Karpas-422 (cell line): Measurements from ENCODE around the gene NFATC4. TPM values are rescaled to one million over a fixed set of nuclear protein-coding genes. Genes with fewer than 3 reads are reported as not detected.

ENCODE experiments used
- DNase-seq: peaks from one replicate; pipeline ENCODE4 v3.0.0-alpha.2; 2015
- H2AFZ ChIP-seq: fragments of 200-600 bp; sonication (generic); 2 replicates; pipeline ENCODE4 v1.6.1; 2014; ENCODE audit warnings: antibody characterized with exemption, low read length, mixed read lengths
- H3K27ac ChIP-seq: fragments of 200-600 bp; sonication (generic); 2 replicates; pipeline ENCODE4 v1.5.1; 2014; ENCODE audit warnings: mild to moderate bottlenecking, low read length, moderate library complexity
- H3K27me3 ChIP-seq: fragments of 200-600 bp; sonication (generic); 2 replicates; pipeline ENCODE4 v1.6.1; 2014; ENCODE audit warnings: low read length, mixed read lengths
- H3K36me3 ChIP-seq: fragments of 200-600 bp; sonication (generic); 2 replicates; pipeline ENCODE4 v1.6.1; 2014; ENCODE audit warnings: low read length, mixed read lengths; ENCODE audit not compliant: insufficient read depth
- H3K4me1 ChIP-seq: fragments of 200-600 bp; sonication (generic); 2 replicates; pipeline ENCODE4 v1.6.1; 2014; ENCODE audit warnings: mild to moderate bottlenecking, low read length, mixed read lengths
- H3K4me2 ChIP-seq: fragments of 200-600 bp; sonication (generic); 2 replicates; pipeline ENCODE4 v1.6.1; 2014; ENCODE audit warnings: low read length, low read depth, mild to moderate bottlenecking; ENCODE audit not compliant: poor library complexity, severe bottlenecking
- H3K4me3 ChIP-seq: fragments of 200-600 bp; sonication (generic); 2 replicates; pipeline ENCODE4 v1.5.1; 2014; ENCODE audit warnings: mild to moderate bottlenecking, antibody characterized with exemption, low read length, mixed read lengths
- H3K79me2 ChIP-seq: fragments of 200-600 bp; sonication (generic); 2 replicates; pipeline ENCODE4 v1.6.1; 2014; ENCODE audit warnings: mild to moderate bottlenecking, low read length, mixed read lengths
- H3K9ac ChIP-seq: fragments of 200-600 bp; sonication (generic); 2 replicates; pipeline ENCODE4 v1.6.0; 2014; ENCODE audit warnings: low read length
- H3K9me2 ChIP-seq: fragments of 200-600 bp; sonication (generic), shearing (Covaris generic); replicated peaks from 2 replicates; pipeline ENCODE4 v1.6.0; 2014; ENCODE audit warnings: mild to moderate bottlenecking, low read length, moderate library complexity; ENCODE audit not compliant: insufficient read depth
- H3K9me3 ChIP-seq: fragments of 300-700, 200-600 bp; sonication (generic); 2 replicates; pipeline ENCODE4 v1.6.1; 2014; ENCODE audit warnings: low read length, mixed read lengths
- H4K20me1 ChIP-seq: fragments of 200-600 bp; sonication (generic); 2 replicates; pipeline ENCODE4 v1.6.1; 2014; ENCODE audit warnings: mild to moderate bottlenecking, antibody characterized with exemption, low read length, low read depth; ENCODE audit not compliant: insufficient read depth
- total RNA-seq: library from RNA; depleted of rRNA; stranded (reverse); fragments of >200 nt; shearing (Covaris generic); gene quantifications from 2 replicates; pipeline ENCODE4 v1.2.3, GENCODE V29; 2014; ENCODE audit warnings: low replicate concordance

The NFATC4 gene
- total RNA-seq, 1 experiment from 2014 or later: 19.9 TPM

DNA sequence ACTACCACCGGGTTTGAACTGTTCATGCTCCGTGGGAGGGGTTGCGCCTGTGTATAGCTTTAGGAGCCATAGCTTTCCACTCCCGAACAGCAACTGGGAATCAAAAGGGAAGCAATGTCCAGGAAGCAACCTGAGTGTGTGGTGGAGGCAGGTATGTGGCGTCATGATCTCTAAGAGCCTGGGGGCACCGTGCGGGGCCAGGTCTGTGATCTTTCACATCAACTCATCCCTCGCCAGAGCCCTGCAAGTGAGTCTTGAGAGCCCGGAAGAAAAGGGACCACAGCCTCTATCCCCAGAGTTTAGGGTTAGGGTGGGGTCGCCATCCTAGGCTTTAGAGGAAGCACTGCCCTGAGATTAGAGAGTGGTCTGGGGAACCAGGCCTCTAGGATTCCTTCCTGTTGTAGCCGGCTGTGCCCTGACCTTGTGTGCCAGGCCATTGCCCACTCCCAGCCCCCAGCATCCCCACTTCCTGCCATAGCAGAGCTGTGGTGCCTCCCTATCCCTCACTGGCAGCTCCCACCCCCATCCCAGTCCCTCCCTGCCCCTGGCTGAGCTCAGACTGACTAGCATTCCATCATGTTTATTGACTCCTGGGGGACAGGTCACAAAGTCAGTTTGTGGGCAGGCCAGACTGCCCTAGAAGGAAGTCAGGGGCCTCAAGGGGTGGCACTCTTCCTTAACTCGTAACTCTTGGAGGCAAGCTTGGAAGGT is 32.4 kb upstream of the NFATC4 start:
- Histone ChIP-seq H3K27me3 (no peaks in the 10 kb centered on the region), H3K9ac (no peak overlapping the region), H3K4me1 (peaks cover 25% of the 10 kb centered on the region), H3K4me3 (no peak overlapping the region), H3K36me3 (no peaks in the 10 kb centered on the region), H3K4me2 (no peak overlapping the region), H4K20me1 (no peaks in the 10 kb centered on the region), H3K79me2 (no peaks in the 10 kb centered on the region), H3K9me2 (no peaks in the 10 kb centered on the region), H3K9me3 (no peaks in the 10 kb centered on the region), H2AFZ (no peak overlapping the region), H3K27ac (no peak overlapping the region)
- no peak for DNase-seq

DNA sequence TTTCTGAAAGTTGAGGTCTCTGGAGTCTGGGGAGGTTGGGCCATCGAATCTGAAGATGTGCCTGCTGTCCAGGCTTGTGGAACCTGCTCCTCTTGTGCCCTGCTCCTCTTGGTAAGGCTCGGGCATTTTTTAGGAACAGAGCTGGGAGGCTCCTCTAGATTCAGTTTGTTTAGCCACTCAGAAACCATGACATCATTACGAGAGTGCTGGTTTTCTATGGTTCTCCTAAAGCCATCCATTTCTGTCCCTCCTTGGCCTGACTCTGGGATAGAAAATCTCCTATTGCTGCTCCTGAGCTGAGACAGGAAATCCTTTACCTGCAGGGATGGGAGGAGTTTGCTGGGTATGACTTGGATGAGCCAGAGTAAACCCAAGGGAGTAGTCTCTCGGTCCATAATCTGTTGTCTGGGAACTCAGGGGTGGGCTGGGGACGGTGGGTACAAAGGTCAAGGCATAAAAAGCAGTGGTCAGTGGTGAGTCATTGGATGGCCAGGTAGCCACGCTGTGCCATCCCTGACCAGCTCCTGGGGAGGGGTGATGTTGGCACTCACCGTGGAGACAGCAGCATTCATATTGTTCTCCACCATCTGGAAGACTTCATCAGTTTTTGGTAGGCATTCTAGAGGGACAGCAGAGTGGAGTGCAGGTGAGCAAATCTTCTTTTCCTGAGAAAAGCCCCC is 30.7 kb upstream of the NFATC4 start:
- Histone ChIP-seq H3K27me3 (no peaks in the 10 kb centered on the region), H3K4me3 (no peak overlapping the region), H2AFZ (no peak overlapping the region), H3K9me3 (no peaks in the 10 kb centered on the region), H3K9me2 (no peaks in the 10 kb centered on the region), H3K27ac (no peak overlapping the region), H3K4me2 (no peak overlapping the region), H3K79me2 (no peaks in the 10 kb centered on the region), H4K20me1 (no peaks in the 10 kb centered on the region), H3K36me3 (no peaks in the 10 kb centered on the region), H3K4me1 (peaks cover 20% of the 10 kb centered on the region), H3K9ac (no peak overlapping the region)
- DNase-seq: no peak

DNA sequence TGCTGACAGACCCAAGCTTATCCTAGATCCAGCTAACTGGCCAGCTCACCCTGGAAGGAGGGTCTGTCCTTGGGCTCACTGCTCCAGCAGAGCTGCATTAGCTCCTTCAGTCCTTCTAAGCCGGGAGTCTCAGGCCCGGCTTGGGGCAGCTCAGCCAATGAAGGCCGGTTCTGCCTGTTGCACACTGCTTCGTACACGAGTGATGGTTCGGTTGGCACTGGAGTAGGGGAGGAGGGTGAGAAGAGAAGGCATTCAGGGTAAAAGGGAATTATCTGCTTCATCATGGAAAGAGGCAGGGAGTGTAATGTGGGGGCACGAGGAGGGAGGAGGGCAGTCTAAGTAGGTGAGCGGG is 30.2 kb upstream of the NFATC4 start:
- no peak overlapping the region for H3K4me2 ChIP-seq
- no peaks in the 10 kb centered on the region for H3K79me2 ChIP-seq
- peaks cover 15% of the 10 kb centered on the region for H3K4me1 ChIP-seq
- no peaks in the 10 kb centered on the region for H4K20me1 ChIP-seq
- H3K4me3 ChIP-seq: no peak overlapping the region
- H3K27me3 ChIP-seq: no peaks in the 10 kb centered on the region
- no peak overlapping the region for H3K9ac ChIP-seq
- no peaks in the 10 kb centered on the region for H3K9me2 ChIP-seq
- H3K27ac ChIP-seq: no peak overlapping the region
- no peak overlapping the region for H2AFZ ChIP-seq
- no peaks in the 10 kb centered on the region for H3K36me3 ChIP-seq
- no peaks in the 10 kb centered on the region for H3K9me3 ChIP-seq
- no peak for DNase-seq

DNA sequence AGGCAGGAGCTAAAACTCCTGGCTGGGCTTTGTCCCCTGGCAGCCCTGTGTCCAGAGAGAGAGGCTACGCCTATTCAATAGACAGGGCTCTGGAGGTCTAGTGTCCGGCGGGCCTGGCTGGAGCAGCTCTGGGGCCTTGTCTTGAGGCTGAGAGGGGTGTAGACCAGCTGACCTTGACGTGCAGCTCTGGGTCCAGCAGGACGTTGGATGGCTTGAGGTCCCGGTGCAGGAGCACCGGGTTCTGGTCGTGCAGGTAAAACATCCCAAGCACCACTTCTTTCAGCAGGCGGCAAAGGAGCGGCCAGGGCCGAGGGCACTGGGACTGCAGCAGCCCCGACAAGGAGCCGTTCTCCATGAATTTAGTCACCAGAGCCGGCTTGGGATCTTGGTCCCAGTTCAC is 29.1 kb upstream of the NFATC4 start:
- H3K36me3 ChIP-seq: no peaks in the 10 kb centered on the region
- 0 out of 2 replicates have a peak overlapping the region, but pooled peaks have one; percentile 57 for H3K4me3 ChIP-seq
- H3K27ac ChIP-seq: no peak overlapping the region
- no peaks in the 10 kb centered on the region for H3K9me2 ChIP-seq
- no peaks in the 10 kb centered on the region for H3K27me3 ChIP-seq
- H3K4me2 ChIP-seq: peak overlapping the region; percentile 62
- no peaks in the 10 kb centered on the region for H3K9me3 ChIP-seq
- no peaks in the 10 kb centered on the region for H4K20me1 ChIP-seq
- H2AFZ ChIP-seq: no peak overlapping the region
- H3K4me1 ChIP-seq: peaks cover 10% of the 10 kb centered on the region
- H3K79me2 ChIP-seq: no peaks in the 10 kb centered on the region
- no peak overlapping the region for H3K9ac ChIP-seq
- DNase-seq: no peak

DNA sequence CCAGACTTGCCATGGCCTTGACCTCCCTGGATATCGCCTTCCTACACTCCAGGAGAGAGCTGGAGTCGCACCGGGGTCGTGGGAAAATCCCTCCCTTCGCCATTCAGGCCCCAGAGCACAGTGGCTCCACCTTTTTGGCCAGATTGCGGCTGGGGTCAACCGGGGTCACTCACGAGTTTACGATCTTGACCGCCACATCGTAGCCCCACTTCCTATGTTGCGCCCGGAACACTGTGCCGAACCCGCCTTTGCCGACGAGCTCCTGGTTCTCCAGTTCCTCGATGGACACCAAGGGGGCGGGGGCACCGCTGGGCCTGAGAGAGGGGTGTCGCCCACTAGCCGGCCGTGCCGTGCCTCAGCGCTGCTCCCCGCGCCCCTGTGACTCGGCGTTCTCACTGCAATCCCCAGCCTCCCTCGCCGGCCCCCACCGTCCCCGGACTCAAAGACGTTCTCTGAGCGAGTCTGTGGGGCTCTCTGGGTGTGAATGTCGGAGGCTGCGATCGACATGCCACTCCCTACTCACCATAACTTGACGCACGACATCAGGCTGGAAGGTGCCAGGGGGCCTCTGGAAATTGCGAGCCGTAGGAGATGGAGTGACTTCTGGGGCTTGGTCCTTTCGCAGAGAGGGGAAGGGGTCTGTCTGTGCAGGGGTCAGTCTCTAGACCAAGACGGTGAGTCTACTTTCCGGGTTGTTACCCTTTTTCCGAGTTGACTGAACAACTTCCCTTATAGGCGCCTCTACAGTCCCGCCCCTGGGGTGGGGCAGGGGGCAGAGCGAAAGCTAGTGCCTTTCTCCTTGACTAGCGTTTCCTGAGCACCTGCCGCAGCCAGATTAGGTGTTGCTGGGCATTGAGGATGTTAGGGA is 28.5 kb upstream of the NFATC4 start, which contains the start of gene RIPK3:
RIPK3 (minus strand) TSS at position 708 of the 868 bp plus-strand sequence; CDS start at position 543, 165 bp downstream.
- no peaks in the 10 kb centered on the region for H3K27me3 ChIP-seq

DNA sequence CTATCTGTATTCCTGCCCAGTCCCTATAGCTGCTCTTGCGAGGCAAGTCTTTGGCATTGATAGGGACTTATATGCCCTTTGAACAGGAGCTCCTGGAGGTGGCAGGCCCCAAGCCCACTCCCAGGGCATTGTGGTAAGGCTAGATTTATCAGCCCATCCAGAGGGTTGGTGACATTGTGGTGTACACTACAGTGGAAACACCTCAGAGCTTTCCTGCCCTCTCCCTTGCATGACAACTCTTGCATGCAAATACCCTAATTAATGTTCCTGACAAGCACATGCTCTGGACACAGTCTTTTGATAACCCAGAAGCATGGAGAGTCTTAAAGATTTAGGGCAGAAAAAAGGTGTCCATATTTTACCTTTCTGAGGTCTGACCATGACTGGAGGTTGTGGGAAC is 27.4 kb upstream of the NFATC4 start:
- Histone ChIP-seq H4K20me1 (no peaks in the 10 kb centered on the region), H3K9me2 (no peaks in the 10 kb centered on the region), H3K79me2 (no peaks in the 10 kb centered on the region), H3K36me3 (no peaks in the 10 kb centered on the region), H3K9me3 (no peaks in the 10 kb centered on the region), H2AFZ (no peak overlapping the region), H3K27ac (no peak overlapping the region), H3K4me2 (no peak overlapping the region), H3K9ac (no peak overlapping the region), H3K4me3 (no peak overlapping the region), H3K4me1 (peaks cover 7% of the 10 kb centered on the region), H3K27me3 (no peaks in the 10 kb centered on the region)
- DNase-seq: no peak

More for the DNA sequence above, 28.5 kb upstream of the NFATC4 start, which contains the start of gene RIPK3:
- Histone ChIP-seq H3K4me1 (peaks cover 7% of the 10 kb centered on the region), H3K4me3 (peak within 1 kb of the TSS; percentile 57), H3K9me2 (no peaks in the 10 kb centered on the region), H3K79me2 (no peaks in the 10 kb centered on the region), H4K20me1 (no peaks in the 10 kb centered on the region), H3K36me3 (no peaks in the 10 kb centered on the region), H3K4me2 (peak within 1 kb of the TSS; percentile 62), H2AFZ (peak within 1 kb of the TSS; percentile 78; the same call in 1 of the 2 replicates), H3K9me3 (no peaks in the 10 kb centered on the region), H3K27ac (no peak within 1 kb of the TSS), H3K9ac (peak within 1 kb of the TSS; percentile 59)
- peak; percentile 77 for DNase-seq

DNA sequence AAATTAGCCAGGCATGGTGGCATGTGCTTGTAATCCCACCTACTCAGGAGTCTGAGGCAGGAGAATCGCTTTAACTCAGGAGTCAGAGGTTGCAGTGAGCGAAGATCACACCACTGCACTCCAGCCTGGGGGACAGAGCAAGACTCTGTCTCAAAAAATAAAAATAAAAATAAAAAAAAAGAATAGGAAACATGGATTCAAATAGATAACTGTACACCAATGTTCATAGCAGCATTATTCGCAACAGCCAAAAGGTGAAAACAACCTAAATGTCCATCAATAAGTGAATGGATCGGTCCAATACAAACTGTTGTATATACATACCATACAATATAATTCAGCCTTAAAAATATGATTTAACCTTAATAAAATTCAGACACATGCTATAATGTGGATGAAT is 25.1 kb upstream of the NFATC4 start:
- Histone ChIP-seq H3K4me2 (no peak overlapping the region), H3K79me2 (no peaks in the 10 kb centered on the region), H3K9me2 (no peaks in the 10 kb centered on the region), H2AFZ (no peak overlapping the region), H3K9ac (no peak overlapping the region), H3K4me3 (no peak overlapping the region), H3K36me3 (no peaks in the 10 kb centered on the region), H4K20me1 (no peaks in the 10 kb centered on the region), H3K9me3 (no peaks in the 10 kb centered on the region), H3K27ac (no peak overlapping the region), H3K4me1 (peaks cover 7% of the 10 kb centered on the region), H3K27me3 (no peaks in the 10 kb centered on the region)
- no peak for DNase-seq
